SK-N-SH treated with all-trans-retinoic acid at 6 μM for 48 hours (cell line): ENCODE data around the gene MTUS2.

ENCODE experiments used
- ESRRG ChIP-seq: fragments of 250-450 bp; sonication (Bioruptor Pico); IDR thresholded peaks from 2 replicates; pipeline ENCODE4 v1.6.1; 2021; ENCODE audit warnings: mild to moderate bottlenecking
- RARB ChIP-seq: fragments of 250-450 bp; sonication (Bioruptor Pico); IDR thresholded peaks from 2 replicates; pipeline ENCODE4 v1.8.0; 2021; ENCODE audit warnings: mild to moderate bottlenecking, moderate library complexity
- TOX ChIP-seq: fragments of 250-450 bp; sonication (Bioruptor Pico); IDR thresholded peaks from 2 replicates; pipeline ENCODE4 v1.8.0; 2021; ENCODE audit warnings: mild to moderate bottlenecking, moderate library complexity, borderline replicate concordance

DNA sequence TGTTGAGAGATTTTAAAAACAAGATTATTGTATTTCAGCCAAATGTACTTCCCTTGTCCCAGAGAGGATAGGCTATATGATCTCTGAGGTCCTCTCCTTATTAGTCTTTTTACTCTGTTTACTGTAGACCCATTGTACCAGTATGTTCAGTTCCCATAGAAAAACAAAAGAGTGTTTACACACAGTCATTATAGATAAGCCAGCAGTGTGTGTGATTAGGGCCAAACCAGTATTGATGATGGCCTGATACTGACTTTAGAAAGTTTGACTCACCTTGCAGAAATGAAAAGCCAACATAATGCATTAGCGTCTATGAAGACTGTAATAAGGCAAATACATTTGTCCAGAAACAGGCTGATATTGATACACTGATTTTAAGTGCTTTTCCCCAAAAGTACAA is 6.2 kb downstream of the MTUS2 start:
- TF ChIP-seq TOX (CRISPR knock-in tag) (no peak), ESRRG (CRISPR knock-in tag) (no peak), RARB (CRISPR knock-in tag) (no peak)
